GM19372 (cell line): ENCODE measurements around the gene ITGA3.
"Not testable (repeated sequence)": the region's sequence is repeated elsewhere in the genome, so short reads cannot be mapped to it uniquely, and the experiment has no call there.

ENCODE experiments used
- ATAC-seq: cut with Tn5 transposase; IDR thresholded peaks from one replicate; pipeline ENCODE4 v1.9.1; 2021; ENCODE audit warnings: mild to moderate bottlenecking, low read depth, moderate library complexity; ENCODE audit not compliant: unreplicated experiment

The ITGA3 gene

GRCh38 chr17:50034498-50035364 lies 21.2 kb upstream of the ITGA3 start:
- ATAC-seq: no peak

DNA sequence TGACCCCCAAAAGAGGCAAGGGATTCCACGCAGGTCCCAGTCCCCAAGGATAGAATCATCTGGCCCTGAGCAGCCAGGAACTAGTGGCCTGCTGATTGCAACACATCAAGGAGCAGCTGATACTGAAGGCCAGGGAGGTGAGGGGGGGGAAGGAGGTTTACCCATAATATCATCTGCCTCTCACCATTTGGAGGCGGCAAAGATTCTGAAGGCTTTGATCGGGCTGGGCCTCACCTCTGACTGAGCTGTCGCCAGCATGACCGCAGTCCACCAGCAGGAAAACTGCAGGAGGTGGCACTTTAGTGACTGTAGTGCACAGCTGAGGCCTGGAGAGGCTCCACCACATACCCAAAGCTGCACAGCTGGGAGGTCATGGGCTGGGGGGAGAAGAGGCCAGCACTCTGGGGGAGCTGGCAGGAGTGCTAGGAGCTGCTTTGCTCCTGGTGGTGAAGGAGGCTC lies 20.5 kb upstream of the ITGA3 start:
- ATAC-seq: no peak

DNA sequence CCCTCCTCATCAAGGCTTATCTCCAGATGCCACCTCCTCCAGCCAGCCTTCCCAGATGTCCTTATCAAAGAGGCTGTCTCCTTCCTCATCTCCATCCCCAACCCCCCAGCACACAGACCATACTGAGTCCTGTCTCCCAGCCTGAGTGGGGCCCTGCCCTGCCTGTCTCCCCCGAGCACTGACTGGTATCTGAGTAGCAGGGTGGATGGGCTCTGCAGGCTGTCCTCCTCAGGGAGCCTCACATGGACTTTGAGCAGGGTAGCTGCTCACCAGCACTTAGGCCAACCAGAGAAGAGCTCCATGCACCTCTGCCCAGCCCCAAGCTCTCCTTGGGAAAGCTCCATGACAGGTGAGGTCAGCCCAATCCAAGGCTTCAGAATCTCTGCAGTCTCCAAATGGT lies 20.0 kb upstream of the ITGA3 start:
- ATAC-seq: no peak

DNA sequence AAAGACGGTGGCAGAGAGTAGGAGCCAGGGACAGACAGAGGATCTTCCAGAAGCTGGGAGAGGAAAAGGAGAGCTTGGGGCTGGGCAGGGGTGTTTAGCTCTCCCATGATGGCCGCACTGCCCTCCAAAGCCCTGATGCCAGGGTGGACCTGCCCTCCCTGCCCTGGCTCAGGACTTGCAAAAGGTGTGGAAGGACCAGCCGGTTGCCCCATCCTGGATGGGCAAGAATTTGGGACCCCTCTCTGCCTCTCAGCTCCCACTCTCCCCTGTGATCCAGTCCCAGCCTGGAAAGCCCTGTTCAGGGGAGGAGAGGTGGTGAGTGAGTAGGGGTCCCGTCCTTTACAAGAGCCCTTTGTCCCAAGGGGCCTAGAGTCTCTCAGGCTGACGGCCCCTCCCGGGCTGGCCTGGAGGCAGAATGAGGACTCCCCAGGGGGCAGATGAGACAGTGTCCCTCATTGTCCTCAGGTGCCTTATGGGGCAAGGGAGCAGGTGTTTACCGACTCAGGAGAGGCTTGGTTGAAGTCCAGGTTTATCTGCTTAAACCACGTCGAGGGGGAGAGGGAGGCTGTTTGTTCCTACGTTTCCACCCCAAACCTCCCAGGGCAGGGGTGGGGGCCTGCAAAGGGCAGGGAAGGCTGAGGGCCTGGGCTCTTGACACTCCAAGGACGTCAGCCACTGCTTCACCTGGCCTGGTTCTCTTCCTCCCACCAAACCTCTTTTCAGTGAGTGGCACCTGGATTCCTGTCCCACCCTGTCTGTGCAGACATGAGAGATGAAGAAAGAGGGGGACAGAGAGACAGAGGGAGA lies 19.3 kb upstream of the ITGA3 start:
- ATAC-seq: no peak

DNA sequence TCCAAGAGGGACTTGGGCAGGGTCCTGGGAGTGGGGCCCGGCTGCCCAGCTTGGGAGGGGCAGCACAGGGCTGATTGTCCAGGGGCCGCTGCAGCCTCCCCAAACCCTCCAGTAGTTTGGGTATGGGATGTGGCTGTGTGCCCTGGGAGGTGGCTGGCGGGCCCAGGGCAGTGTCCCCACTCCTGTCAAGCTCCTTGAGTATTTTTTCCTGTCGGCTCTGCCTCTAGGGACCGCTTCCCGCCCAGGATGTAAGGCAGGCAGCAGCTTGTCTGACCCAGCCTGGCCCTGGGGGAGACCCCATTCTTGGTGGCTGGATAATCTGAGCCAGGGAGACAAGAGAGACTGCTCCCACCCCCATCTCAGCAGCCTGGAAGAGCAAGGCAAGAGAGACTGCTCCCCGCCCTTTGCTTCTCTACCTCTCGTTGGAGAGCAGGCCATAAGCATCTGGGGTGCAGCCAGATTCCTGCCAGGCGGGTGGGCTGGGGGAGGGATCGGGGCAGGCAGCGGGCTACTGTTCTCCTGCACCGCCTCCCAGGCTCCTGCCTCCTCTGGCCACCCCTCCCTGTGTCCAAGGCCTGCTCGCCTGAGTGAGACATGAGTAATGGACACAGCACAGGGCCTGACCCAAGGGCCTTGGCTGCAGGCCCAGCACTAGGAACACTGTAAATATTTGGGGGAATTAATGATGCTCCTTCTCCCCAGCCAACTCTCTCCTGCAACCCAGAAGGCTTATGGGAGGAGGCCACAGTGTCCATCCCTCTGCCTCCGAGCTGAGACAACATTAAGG lies 18.4 kb upstream of the ITGA3 start:
- no peak for ATAC-seq

GRCh38 chr17:50039058-50039457 lies 16.9 kb upstream of the ITGA3 start:
- no peak for ATAC-seq

DNA sequence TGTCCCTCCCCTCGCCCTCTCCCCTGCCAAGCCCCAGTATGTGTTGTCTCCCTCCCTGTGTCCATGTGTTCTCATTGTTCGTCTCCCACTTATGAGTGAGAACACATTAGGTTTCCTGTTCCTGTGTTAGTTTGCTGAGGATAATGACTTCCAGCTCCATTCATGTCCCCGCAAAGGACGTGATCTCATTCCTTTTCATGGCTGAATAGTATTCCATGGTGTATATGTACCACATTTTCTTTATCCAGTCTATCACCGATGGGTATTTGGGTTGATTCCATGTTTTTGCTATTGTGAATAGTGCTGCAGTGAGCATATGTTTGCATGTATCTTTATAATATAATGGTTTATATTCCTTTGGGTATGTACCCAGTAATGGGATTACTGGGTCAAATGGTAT lies 15.4 kb upstream of the ITGA3 start:
- not testable (repeated sequence) for ATAC-seq

DNA sequence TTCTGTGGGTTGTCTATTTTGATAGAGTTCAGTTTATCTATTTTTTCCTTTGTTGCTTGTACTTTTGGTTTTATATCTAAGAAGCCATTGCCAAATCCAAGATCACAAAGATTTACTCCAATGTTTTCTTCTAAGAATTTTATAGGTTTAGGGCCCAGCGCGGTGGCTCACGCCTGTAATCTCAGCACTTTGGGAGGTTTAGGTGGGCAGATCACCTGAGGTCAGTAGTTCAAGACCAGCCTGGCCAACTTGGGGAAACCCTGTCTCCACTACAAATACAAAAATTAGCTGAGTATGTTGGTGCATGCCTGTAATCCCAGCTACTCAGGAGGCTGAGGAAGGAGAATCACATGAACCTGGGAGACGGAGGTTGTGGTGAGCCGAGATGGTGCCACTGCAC lies 13.7 kb upstream of the ITGA3 start:
- no peak for ATAC-seq

DNA sequence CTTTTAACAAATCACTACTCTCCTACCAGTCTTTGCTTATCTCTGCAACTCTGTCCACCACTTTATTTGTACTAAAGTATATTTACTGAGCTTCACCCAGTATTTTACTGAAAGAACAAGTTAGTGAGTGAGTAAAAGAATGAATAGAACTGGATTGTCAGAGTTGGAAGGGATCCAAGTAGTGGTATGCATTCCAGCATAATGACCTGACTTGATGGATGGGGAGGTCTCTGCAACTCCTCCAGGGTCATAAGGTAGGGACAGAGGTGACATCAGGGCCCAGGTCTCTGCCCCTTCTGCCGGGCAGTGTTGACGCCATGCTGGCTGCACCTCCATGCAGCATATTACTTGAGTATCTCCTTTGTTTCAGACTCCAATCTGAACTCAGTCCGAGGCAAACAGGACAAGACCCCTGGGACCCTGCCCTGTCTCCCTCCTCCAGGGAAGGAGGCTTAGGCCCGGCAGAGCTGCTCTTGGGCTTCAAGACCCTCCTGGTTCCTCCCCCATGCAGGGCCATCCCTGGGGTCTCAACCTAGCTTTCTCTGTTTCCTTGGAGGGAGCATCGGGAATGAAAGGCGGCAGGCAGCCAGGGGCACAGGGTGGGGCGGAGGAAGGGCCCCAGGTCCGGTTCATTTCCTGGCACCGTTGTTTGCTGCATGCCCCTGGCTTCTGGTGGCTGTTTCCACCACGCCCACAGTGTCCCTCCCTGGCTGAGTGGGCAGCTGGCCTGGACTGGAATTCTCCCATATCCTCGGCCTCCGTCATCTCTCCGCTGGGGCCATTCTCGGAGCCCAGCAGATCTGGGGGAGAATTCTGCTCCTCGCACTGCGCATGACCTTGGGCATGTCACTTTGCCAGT lies 12.4 kb upstream of the ITGA3 start:
- no peak for ATAC-seq

DNA sequence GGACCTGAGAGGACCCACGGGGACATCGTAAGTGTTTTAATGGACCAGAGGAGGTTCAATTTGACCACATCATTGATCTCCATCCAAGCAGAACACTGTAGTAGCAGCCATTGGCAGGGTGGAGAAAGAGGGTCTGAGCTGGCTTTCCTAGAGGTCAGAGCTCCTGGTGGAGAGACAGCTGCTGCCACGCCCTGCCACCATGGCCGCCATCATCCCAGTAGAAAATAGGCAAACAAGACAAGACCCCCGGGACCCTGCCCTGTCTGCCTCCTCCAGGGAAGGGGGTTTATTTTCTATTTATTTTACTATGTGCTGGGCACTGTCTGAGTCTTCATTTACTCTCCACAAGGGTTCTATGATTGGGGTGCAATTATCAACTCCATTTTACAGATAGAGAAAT lies 11.4 kb upstream of the ITGA3 start:
- no peak for ATAC-seq

GRCh38 chr17:50045154-50045553 lies 10.8 kb upstream of the ITGA3 start:
- no peak for ATAC-seq

DNA sequence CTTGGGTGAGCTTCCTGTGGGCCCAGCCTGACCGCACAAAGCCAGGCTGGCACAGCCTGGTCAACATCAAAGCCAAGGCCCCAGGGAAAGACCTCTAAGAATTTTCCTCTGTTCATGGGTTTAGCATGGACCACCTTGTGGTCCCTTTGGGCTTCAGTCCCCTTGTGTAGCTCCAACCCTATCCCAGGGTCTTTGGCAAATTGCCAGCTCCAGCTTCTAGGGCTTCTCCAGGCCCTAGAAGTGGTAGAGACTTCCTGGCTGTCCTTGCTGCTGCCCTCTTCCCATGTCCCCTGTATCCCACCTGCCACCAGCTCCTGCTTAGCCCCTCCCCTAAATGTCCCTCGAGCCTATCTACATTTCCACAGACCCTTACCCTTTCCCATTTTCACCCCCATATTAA lies 9.7 kb upstream of the ITGA3 start:
- ATAC-seq: no peak

DNA sequence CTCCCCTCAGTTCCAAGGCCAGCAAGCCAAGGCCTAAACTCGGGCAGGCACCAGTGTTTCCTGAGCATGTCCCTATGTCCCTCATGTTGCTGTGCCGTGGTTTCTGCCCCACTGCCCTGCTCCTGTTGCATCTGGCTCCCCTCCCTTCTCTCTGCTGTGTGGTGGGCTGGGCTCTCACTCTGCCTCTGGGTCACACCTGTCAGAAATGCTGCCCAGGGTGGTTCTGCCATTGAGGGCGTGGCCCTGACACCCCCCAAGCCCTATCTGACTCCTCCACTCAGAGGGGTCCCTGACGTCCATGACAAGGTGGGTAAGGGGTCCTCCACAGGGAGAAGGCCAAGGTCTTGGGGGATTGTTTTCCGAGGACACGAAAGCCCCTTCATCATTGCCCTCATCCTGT lies 9.2 kb upstream of the ITGA3 start:
- no peak for ATAC-seq

DNA sequence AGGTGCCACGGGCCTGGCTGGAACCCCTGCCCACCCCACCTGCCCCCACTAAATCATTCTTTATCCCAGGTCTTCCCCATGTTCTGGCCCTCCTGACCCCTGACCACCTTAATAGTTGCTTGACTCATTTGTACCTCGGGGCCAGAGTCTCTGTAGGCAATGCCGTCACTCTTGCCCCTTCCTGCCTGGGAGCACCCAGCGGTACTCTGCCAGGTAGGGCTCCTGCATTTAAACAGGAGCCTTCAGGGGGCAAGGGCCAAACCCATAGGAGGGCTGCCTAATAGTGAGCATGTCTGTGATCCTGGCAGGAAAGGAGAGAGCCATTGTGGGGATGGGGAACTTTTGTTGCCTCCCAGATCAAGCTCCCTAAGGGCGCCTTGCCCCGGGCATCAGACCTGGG lies 8.8 kb upstream of the ITGA3 start:
- no peak for ATAC-seq

DNA sequence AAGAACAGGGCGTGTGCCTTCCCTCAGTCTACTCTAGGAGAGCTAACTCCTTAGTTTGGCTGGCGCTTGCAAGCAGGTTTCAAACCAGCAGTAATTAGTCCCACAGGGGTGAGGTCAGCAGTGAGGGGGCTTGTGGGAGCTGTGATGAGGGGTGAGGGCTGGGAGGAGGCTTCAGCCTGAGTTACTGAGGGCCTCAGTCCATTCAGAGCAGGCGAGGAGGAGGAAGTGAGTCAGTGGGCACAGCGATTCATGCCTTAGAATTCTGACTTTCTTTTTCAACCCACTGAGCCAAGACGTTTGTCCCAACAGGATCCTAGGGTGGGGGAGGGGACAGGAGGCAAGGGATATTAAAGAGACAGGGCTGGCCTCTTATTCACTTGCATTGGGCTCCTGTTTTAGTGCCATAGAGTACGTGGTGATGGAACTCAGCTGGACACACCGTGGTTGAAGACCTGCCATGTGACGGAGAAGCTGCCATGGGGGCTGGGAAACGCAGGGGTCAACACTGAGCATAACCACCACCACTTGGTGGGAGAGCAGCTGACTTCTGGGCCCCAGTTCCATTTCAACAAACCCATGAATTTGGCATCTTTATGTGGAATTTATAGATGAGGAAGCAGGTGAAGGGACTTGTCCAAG lies 8.3 kb upstream of the ITGA3 start:
- ATAC-seq: no peak

- no peak for ATAC-seq
Measured at GRCh38 chr17:50048146-50048720, 7.7 kb upstream of the ITGA3 start.

- ATAC-seq: no peak
Measured at GRCh38 chr17:50048988-50049387, 6.9 kb upstream of the ITGA3 start.

- ATAC-seq: no peak
Measured at GRCh38 chr17:50049636-50050035, 6.3 kb upstream of the ITGA3 start.

- no peak for ATAC-seq
Measured at GRCh38 chr17:50050431-50051032, 5.4 kb upstream of the ITGA3 start.
